Measurements from ENCODE around the gene PHF5A.

The PHF5A gene

GRCh38 chr22:41411021-41411851 lies 57.3 kb downstream of the PHF5A start:
- DNase-seq: no peak

DNA sequence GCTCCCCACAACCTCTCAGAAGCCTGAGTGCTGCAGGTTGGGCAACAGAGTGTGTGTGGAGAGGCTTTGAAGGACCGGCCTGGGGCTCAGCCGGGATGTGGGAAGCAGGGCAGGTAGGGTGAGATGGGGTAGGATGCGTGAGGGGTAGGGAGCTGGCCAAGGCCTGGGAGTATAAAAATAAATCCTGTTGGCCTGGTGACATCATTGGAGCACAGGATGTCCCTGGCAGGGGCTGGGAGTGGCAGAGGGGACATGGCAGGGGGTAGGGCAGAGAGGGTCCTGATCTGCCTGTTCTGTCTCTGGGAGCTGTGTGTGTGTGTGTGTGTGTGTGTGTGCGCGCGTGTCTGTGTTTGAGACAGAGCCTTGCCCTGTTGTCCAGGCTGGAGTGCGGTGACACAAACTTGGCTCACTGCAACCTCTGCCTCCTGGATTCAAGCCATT lies 58.2 kb downstream of the PHF5A start:
- DNase-seq: no peak

Measured in activated T-cell treated with anti-CD3 and anti-CD28 coated beads, Interleukin-2, amount 50 U/mL, for 1 hour (primary cell).